Right cardiac atrium (tissue), 5 donors: ENCODE data around the gene PCSK7. TPM values are rescaled to one million over a fixed set of nuclear protein-coding genes. Genes with fewer than 3 reads are reported as not detected.
"Not testable (repeated sequence)": the region's sequence is repeated elsewhere in the genome, so short reads cannot be mapped to it uniquely, and the experiment has no call there.

Source experiments
- ATAC-seq, 2 donors: fragments of 200-7000 bp; cut with Tn5 transposase; one replicate each; pipeline versions ENCODE4 v1.8.0 to v1.9.1; 2020; ENCODE audit warnings: moderate library complexity in 2 of 2, mild to moderate bottlenecking in 1 of 2
- DNase-seq, 3 donors: peaks; one replicate each; pipeline ENCODE4 v3.0.0-alpha.2; 2020
- H3K27ac ChIP-seq: one replicate; pipeline ENCODE4 v1.5.1; 2013; ENCODE audit warnings: mild to moderate bottlenecking, low read length, control low read depth, moderate library complexity
- H3K27me3 ChIP-seq: one replicate; pipeline ENCODE4 v1.6.1; 2013; ENCODE audit not compliant: control insufficient read depth, insufficient read depth
- H3K4me1 ChIP-seq: one replicate; pipeline ENCODE4 v1.6.1; 2013; ENCODE audit warnings: low read length; ENCODE audit not compliant: control insufficient read depth, insufficient read depth
- H3K4me3 ChIP-seq: one replicate; pipeline ENCODE4 v1.5.1; 2013; ENCODE audit warnings: low read length, control low read depth
- H3K9me3 ChIP-seq: one replicate; pipeline ENCODE4 v1.6.1; 2013; ENCODE audit warnings: low read length; ENCODE audit not compliant: control insufficient read depth
- WGBS: extraction: QIAGEN DNeasy Blood & Tissue Kit; methylation state at CpG from one replicate; pipeline ENCODE4 v1.1.7; 2013; 5-methylcytosine and 5-hydroxymethylcytosine counted together
- intact Hi-C, 4 donors: fragments of 100-400 bp; cut with DNase I; formaldehyde crosslinking; loops; one replicate each; pipeline versions ENCODE4 v1.11.0 to v1.14.0; 2022 to 2023
- long read RNA-seq, 4 donors: library from polyadenylated mRNA; unstranded; transcript quantifications; one replicate each; pipeline ENCODE4 v2.0.0, GENCODE V29; 2020 to 2021
- polyA plus RNA-seq: library from polyadenylated mRNA; stranded (reverse); fragments of 200-250 nt; gene quantifications from one replicate; pipeline ENCODE4 v1.2.3, GENCODE V29; 2013
- total RNA-seq, 4 donors: library from RNA; stranded (reverse); fragmentation: NEBNext Ultra II Directional; extraction: Animal tissue kit (Norgen Biotek cat#: 25700); gene quantifications; one replicate each; pipeline ENCODE4 v1.2.1, GENCODE V29; 2021
- donor health status: healthy with polysubstance abuse.
- donor health status: DM: no; HTN: yes; CAD: no.
- donor health status: DM: no; HTN: no; CAD: no.
- donor health status: DM: no; HTN: yes; CAD: no; lungs with severe emphysema.
- donor health status: DM: yes; HTN: yes; CAD: no.

Gene PCSK7, protein sequence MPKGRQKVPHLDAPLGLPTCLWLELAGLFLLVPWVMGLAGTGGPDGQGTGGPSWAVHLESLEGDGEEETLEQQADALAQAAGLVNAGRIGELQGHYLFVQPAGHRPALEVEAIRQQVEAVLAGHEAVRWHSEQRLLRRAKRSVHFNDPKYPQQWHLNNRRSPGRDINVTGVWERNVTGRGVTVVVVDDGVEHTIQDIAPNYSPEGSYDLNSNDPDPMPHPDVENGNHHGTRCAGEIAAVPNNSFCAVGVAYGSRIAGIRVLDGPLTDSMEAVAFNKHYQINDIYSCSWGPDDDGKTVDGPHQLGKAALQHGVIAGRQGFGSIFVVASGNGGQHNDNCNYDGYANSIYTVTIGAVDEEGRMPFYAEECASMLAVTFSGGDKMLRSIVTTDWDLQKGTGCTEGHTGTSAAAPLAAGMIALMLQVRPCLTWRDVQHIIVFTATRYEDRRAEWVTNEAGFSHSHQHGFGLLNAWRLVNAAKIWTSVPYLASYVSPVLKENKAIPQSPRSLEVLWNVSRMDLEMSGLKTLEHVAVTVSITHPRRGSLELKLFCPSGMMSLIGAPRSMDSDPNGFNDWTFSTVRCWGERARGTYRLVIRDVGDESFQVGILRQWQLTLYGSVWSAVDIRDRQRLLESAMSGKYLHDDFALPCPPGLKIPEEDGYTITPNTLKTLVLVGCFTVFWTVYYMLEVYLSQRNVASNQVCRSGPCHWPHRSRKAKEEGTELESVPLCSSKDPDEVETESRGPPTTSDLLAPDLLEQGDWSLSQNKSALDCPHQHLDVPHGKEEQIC
- 10 to 100 TPM; 28.2 to 39.2 (median 30.5) TPM for total RNA-seq
- 25.7 TPM for polyA plus RNA-seq
- long read RNA-seq, donor 1, full-length matches to known transcripts = 32 of 97 reads
- long read RNA-seq, donor 1, partial matches to known transcripts = 31 of 97 reads
- long read RNA-seq, donor 1, other reads (novel, unspliced or antisense) = 34 of 97 reads
- long read RNA-seq, donor 2, full-length matches to known transcripts = 21 of 32 reads
- long read RNA-seq, donor 2, partial matches to known transcripts = 5 of 32 reads
- long read RNA-seq, donor 2, other reads (novel, unspliced or antisense) = 6 of 32 reads
- long read RNA-seq, donor 3, full-length matches to known transcripts = 73 of 287 reads
- long read RNA-seq, donor 3, partial matches to known transcripts = 30 of 287 reads
- long read RNA-seq, donor 3, other reads (novel, unspliced or antisense) = 184 of 287 reads
- long read RNA-seq, donor 4, full-length matches to known transcripts = 18 of 35 reads
- long read RNA-seq, donor 4, partial matches to known transcripts = 5 of 35 reads
- long read RNA-seq, donor 4, other reads (novel, unspliced or antisense) = 12 of 35 reads

DNA sequence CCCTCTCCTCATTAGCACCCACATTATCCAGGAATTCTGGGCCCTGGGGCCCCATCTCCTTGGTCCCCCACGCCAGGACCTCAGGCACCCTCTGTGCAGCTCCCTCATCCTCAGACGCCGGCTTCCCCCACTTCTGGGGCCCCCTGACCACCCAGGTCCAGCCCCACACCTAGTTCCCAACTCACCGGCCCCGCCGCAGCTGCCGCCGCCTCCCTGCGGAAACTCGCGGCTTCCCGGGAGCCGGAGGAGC is at the start of gene PCSK7:
TSS of gene PCSK7 (minus strand) at position 232 of the 250 bp plus-strand sequence. CDS start 2,229 bp downstream, outside the sequence.
- Histone ChIP-seq H3K9me3 (no peaks in the 10 kb centered on the region), H3K4me1 (peaks cover 5% of the 10 kb centered on the region), H3K4me3 (peak within 1 kb of the TSS; percentile 100), H3K27me3 (no peaks in the 10 kb centered on the region), H3K27ac (peak within 1 kb of the TSS; percentile 98)
- peak in 1 of 3 donors; percentile 93 for DNase-seq
- intact Hi-C loops = no loop called here
- 0% methylated on average over 13 of the region's 13 CpGs for WGBS
- no peak for ATAC-seq

DNA sequence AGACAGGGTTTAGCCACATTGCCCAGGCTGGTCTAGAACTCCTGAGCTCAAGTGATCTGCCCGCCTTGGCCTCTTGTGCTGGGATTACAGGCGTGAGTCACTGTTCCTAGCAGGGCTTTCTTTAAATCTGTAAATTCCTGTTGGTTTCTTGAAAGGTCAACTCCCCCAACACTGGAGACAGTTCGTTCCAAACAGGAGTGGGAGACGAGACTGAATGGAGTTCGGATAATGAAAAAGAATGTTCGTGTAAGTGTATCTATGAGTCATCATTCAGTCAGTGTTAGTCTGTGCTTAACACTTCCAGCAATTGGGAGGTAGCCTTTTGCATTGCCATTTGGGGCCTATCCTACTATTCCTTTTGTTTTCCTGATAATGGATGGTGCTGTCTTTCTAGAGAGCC is 49.3 kb upstream of the PCSK7 start:
- DNase-seq (no peak), ATAC-seq (peak in 1 of 2 donors; percentile 70)
- no peaks in the 10 kb centered on the region for H3K9me3 ChIP-seq
- H3K27me3 ChIP-seq = no peaks in the 10 kb centered on the region
- no peak overlapping the region for H3K27ac ChIP-seq
- no peak overlapping the region for H3K4me3 ChIP-seq
- no peaks in the 10 kb centered on the region for H3K4me1 ChIP-seq
- intact Hi-C loops = no loop called here
- WGBS = 65% methylated on average over 6 of the region's 6 CpGs

DNA sequence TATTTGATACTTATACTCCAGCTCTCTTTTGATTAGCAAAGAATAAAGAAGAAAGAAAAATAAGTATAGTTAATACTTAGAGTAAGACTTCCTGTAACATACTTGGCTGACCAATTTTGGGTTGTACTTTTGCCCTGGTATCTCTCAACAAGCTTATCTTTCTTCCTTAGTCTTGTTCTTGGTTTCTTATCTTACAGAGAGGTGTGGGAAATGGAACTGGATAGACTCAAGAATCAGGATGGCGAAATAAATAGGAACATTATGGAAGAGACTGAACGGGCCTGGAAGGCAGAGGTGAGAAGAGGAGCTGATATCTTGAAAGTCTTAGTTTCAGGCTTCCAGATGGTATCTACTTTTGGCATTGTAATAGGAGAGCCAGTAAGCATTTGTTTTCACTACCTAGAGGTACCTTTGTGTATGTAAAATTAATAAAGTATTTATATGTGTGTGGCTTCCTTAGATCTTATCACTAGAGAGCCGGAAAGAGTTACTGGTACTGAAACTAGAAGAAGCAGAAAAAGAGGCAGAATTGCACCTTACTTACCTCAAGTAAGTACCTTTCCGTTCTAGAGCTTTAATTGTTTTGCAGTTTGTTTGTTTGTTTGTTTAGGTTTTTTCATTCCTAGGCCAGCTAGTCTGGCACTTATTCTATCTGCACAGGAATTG is 48.0 kb upstream of the PCSK7 start:
- no peaks in the 10 kb centered on the region for H3K9me3 ChIP-seq
- ATAC-seq (no peak), DNase-seq (no peak)
- WGBS = 69% methylated on average over 4 of the region's 4 CpGs
- intact Hi-C loops = no loop called here
- no peaks in the 10 kb centered on the region for H3K4me1 ChIP-seq
- H3K27me3 ChIP-seq = no peaks in the 10 kb centered on the region
- no peak overlapping the region for H3K4me3 ChIP-seq
- H3K27ac ChIP-seq = no peak overlapping the region

DNA sequence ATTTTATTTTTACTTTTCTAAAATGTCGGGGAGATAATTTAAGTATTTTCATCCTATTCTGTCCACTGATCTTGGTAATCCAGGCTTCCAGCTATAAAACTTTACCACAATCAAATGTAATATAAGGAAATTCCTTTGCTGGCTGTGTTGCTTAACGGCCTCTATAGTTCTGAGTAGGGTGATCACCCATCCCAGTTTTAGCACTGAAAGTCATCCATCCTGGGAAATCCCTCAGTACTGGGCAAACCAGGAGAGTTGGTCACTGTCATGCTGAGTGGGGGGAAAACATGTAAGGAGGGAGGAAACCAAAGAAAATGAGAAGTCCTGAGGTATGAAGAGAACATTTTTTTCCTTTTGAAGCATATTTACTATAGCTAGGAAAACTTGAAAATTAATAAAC is 46.5 kb upstream of the PCSK7 start:
- no peak for DNase-seq
- no peaks in the 10 kb centered on the region for H3K4me1 ChIP-seq
- intact Hi-C loops = no loop called here
- H3K4me3 ChIP-seq = no peak overlapping the region
- H3K27me3 ChIP-seq = no peaks in the 10 kb centered on the region
- H3K9me3 ChIP-seq = no peaks in the 10 kb centered on the region
- H3K27ac ChIP-seq = no peak overlapping the region
- 87% methylated on average over 2 of the region's 2 CpGs for WGBS
- no peak for ATAC-seq

DNA sequence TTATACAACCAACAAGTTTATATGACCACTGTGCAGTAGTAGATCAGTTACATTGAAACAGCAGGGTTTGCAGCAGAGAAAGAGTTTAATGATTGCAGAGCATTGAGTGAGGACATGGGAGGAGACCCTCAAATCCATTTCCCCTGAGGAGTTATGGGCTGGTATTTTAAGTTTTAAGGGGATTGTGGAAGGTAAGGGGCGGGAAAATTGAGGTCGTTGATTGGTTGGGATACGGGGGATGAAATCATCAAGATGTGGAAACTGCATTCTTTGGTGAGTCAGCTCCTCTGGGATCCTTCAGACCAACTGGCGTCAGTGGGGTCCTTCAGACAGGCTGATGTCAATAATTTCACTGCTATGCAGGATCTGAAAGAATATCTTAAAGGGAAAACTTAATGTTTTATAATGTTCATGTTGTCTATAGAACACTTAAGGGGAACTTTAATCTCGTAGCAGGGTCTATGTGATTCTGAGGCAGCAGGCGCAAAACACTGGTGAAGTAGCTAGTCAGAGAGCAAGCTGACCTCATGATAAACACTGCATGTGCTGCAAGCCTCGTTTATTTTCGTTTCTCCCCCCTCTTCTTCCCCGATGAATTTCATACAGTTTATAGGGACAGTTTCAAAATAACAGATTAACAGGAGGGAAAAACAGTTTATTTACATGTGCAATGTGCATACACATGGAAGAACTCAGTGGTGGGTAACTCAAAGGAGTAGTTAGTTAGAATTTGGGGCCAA is 41.8 kb upstream of the PCSK7 start:
- Histone ChIP-seq H3K27ac (no peak overlapping the region), H3K27me3 (no peaks in the 10 kb centered on the region), H3K9me3 (no peaks in the 10 kb centered on the region), H3K4me1 (no peaks in the 10 kb centered on the region), H3K4me3 (no peak overlapping the region)
- intact Hi-C loops = no loop called here
- DNase-seq = no peak
- WGBS = 75% methylated on average over 9 of the region's 9 CpGs
- ATAC-seq = no peak

DNA sequence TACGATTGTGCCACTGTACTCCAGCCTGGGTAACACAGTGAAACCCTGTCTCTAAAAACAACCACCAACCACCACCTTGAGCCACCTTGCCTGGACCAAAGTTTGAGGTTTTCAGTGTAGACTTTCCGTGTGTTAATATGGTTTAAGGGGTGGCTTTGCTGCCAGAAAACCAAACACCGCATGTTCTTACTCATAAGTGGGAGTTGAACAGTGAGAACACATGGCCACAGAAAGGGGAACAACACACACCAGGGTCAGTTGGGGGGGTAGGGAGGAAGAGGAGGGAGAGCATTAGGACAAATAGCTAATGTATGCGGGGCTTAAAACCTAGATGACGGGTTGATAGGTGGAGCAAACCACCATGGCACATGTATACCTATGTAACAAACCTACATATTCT is 40.3 kb upstream of the PCSK7 start:
- H3K27me3 ChIP-seq, DNase-seq, intact Hi-C loops, H3K9me3 ChIP-seq, H3K4me1 ChIP-seq, H3K4me3 ChIP-seq, H3K27ac ChIP-seq, ATAC-seq: not testable (repeated sequence)
- WGBS = 96% methylated on average over 5 of the region's 5 CpGs

DNA sequence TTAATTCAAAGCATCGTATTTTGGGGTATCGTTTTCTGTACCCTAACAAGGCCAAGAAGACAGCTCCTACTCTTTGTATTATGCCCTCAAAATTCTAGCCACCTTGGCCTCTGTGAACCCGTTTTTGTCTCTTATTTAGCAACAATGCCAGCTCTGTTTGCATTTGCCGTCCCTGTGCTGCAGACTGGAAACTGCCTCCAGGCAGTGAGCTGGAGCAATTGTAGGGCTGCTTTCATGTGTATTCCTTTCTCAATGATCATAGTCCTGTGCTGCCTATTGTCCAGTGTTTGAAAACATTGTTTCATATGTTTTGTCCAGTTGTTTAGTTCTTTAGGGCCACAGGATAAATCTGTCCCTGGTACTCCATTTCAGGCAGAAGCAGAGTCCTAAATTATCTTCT is 39.3 kb upstream of the PCSK7 start:
- DNase-seq (no peak), ATAC-seq (no peak)
- Histone ChIP-seq H3K27me3 (no peaks in the 10 kb centered on the region), H3K4me1 (no peaks in the 10 kb centered on the region), H3K9me3 (no peaks in the 10 kb centered on the region), H3K4me3 (no peak overlapping the region), H3K27ac (no peak overlapping the region)
- intact Hi-C loops = no loop called here
- WGBS = 94% methylated on average over 4 of the region's 4 CpGs

DNA sequence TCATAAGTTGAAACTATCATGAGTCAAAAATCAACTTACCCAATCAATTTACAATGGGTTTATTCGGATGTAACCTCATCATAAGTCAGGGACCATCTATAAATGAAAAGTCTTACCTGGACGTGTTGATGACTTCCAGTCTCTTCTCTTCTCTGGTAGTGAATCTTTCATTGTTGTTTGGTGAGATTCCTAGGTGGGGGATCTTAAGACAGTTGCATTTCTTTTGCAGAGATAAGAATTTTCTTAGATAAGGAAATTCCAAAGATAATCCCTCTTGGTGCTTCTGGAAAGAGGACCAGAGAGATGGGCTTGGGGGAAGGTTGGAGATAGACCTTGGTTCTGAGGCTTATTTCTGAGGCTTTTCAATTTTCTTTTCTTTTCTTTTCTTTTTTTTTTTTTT is 38.0 kb upstream of the PCSK7 start:
- Histone ChIP-seq H3K27me3 (no peaks in the 10 kb centered on the region), H3K4me1 (no peaks in the 10 kb centered on the region), H3K27ac (no peak overlapping the region), H3K9me3 (no peaks in the 10 kb centered on the region), H3K4me3 (no peak overlapping the region)
- DNase-seq = no peak
- intact Hi-C loops = no loop called here
- ATAC-seq = no peak
- WGBS = 83% methylated on average over 2 of the region's 2 CpGs

DNA sequence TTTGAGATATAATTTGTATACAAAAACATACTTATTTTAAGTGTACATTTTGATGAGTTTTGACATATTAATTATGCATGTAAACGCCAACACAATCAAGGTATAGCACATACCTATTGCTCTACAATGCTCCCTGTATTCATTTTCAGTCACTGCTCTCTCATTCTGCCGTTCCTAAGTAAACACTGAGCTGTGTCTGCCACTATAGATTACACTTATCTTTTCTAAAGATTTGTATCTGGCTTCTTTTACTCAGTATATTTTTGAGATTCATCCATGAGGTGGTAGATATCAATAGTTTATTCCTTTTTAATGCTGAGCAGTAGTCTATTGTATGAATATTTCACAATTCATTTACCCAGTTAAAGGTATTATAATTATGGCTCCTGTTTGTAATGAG is 33.9 kb upstream of the PCSK7 start:
- no peak overlapping the region for H3K4me3 ChIP-seq
- H3K9me3 ChIP-seq = no peaks in the 10 kb centered on the region
- DNase-seq = no peak
- H3K4me1 ChIP-seq = no peaks in the 10 kb centered on the region
- WGBS = 78% methylated on average over 2 of the region's 2 CpGs
- no peak overlapping the region for H3K27ac ChIP-seq
- intact Hi-C loops = no loop called here
- no peak for ATAC-seq
- no peaks in the 10 kb centered on the region for H3K27me3 ChIP-seq
